H9 (cell line): ENCODE data around the gene USP22. TPM values are rescaled to one million over a fixed set of nuclear protein-coding genes. Genes with fewer than 3 reads are reported as not detected.

ENCODE experiments used
- DNase-seq: peaks from one replicate; pipeline ENCODE4 v3.0.0-alpha.2; 2017
- H2AFZ ChIP-seq: one replicate; pipeline ENCODE4 v1.6.1; 2013; ENCODE audit warnings: mild to moderate bottlenecking, low read length, control low read depth, moderate library complexity
- H2AK5ac ChIP-seq: 2 replicates; pipeline ENCODE4 v1.6.1; 2013; ENCODE audit warnings: low read length, control low read depth, mixed read lengths; ENCODE audit not compliant: insufficient read length
- H2BK120ac ChIP-seq: one replicate; pipeline ENCODE4 v1.6.1; 2013; ENCODE audit warnings: low read depth, mild to moderate bottlenecking, low read length, control low read depth, inconsistent platforms; ENCODE audit not compliant: poor library complexity, severe bottlenecking
- H2BK12ac ChIP-seq: 2 replicates; pipeline ENCODE4 v1.6.1; 2013; ENCODE audit warnings: low read length, control low read depth, mixed read lengths, low read depth; ENCODE audit not compliant: insufficient read length
- H2BK15ac ChIP-seq: 2 replicates; pipeline ENCODE4 v1.6.1; 2013; ENCODE audit warnings: low read depth, low read length, control low read depth
- H2BK20ac ChIP-seq: one replicate; pipeline ENCODE4 v1.6.1; 2013; ENCODE audit warnings: low read depth, mild to moderate bottlenecking, low read length, control low read depth, inconsistent platforms; ENCODE audit not compliant: poor library complexity, severe bottlenecking
- H2BK5ac ChIP-seq: 2 replicates; pipeline ENCODE4 v1.6.1; 2013; ENCODE audit warnings: low read length, control low read depth, mixed read lengths; ENCODE audit not compliant: insufficient read length
- H3K14ac ChIP-seq: 2 replicates; pipeline ENCODE4 v1.6.1; 2013; ENCODE audit warnings: low read length, control low read depth; ENCODE audit not compliant: insufficient read depth
- H3K18ac ChIP-seq: 2 replicates; pipeline ENCODE4 v1.6.1; 2013; ENCODE audit warnings: low read depth, mild to moderate bottlenecking, mixed read lengths, low read length, control low read depth; ENCODE audit not compliant: insufficient read length
- H3K23ac ChIP-seq: 2 replicates; pipeline ENCODE4 v1.6.1; 2013; ENCODE audit warnings: low read length, control low read depth, mixed read lengths, low read depth; ENCODE audit not compliant: insufficient read length
- H3K23me2 ChIP-seq: 2 replicates; pipeline ENCODE4 v1.6.1; 2013; ENCODE audit warnings: low read depth, mild to moderate bottlenecking, mixed read lengths, low read length, control low read depth; ENCODE audit not compliant: insufficient read length, poor library complexity, severe bottlenecking
- H3K27ac ChIP-seq: 2 replicates; pipeline ENCODE4 v1.5.1; 2013; ENCODE audit warnings: low read length, control low read depth, mixed read lengths, low read depth; ENCODE audit not compliant: insufficient read length
- H3K27me3 ChIP-seq: 2 replicates; pipeline ENCODE4 v1.6.1; 2013; ENCODE audit warnings: low read length, control low read depth, inconsistent platforms; ENCODE audit not compliant: insufficient read depth
- H3K4ac ChIP-seq: 2 replicates; pipeline ENCODE4 v1.6.1; 2013; ENCODE audit warnings: low read depth, mild to moderate bottlenecking, control low read depth, inconsistent platforms, low read length, moderate library complexity
- H3K4me1 ChIP-seq: 2 replicates; pipeline ENCODE4 v1.6.1; 2013; ENCODE audit warnings: low read length, control low read depth, inconsistent platforms; ENCODE audit not compliant: insufficient read depth
- H3K4me2 ChIP-seq: 2 replicates; pipeline ENCODE4 v1.6.1; 2013; ENCODE audit warnings: low read length, control low read depth, mixed read lengths; ENCODE audit not compliant: insufficient read length, insufficient read depth
- H3K56ac ChIP-seq: 2 replicates; pipeline ENCODE4 v1.6.1; 2013; ENCODE audit warnings: low read depth, mild to moderate bottlenecking, mixed read lengths, low read length, control low read depth; ENCODE audit not compliant: insufficient read length
- H3K79me1 ChIP-seq: 2 replicates; pipeline ENCODE4 v1.6.1; 2013; ENCODE audit warnings: low read depth, mild to moderate bottlenecking, moderate library complexity, low read length, control low read depth, inconsistent platforms; ENCODE audit not compliant: insufficient read depth, poor library complexity, severe bottlenecking
- H3K79me2 ChIP-seq: 2 replicates; pipeline ENCODE4 v1.6.1; 2013; ENCODE audit warnings: low read length, control low read depth, inconsistent platforms; ENCODE audit not compliant: insufficient read depth
- H3K9ac ChIP-seq: 2 replicates; pipeline ENCODE4 v1.6.1; 2013; ENCODE audit warnings: low read length, control low read depth, mixed read lengths; ENCODE audit not compliant: insufficient read length; ENCODE audit errors: extremely low read depth
- H3K9me3 ChIP-seq: one replicate; pipeline ENCODE4 v1.6.1; 2013; ENCODE audit warnings: low read depth, low read length, inconsistent platforms; ENCODE audit not compliant: control insufficient read depth
- H3T11ph ChIP-seq: one replicate; pipeline ENCODE4 v1.6.1; 2013; ENCODE audit warnings: mild to moderate bottlenecking, low read length, control low read depth, inconsistent platforms
- H4K20me1 ChIP-seq: one replicate; pipeline ENCODE4 v1.6.1; 2013; ENCODE audit not compliant: control insufficient read depth, insufficient read length, insufficient read depth
- H4K5ac ChIP-seq: 2 replicates; pipeline ENCODE4 v1.6.1; 2013; ENCODE audit warnings: low read depth, mild to moderate bottlenecking, mixed read lengths, low read length, control low read depth; ENCODE audit not compliant: insufficient read length
- H4K8ac ChIP-seq: replicated peaks from 2 replicates; pipeline ENCODE4 v1.6.1; 2013; ENCODE audit warnings: low read length, control low read depth, mixed read lengths, low read depth; ENCODE audit not compliant: insufficient read length
- H4K91ac ChIP-seq: 2 replicates; pipeline ENCODE4 v1.6.1; 2013; ENCODE audit warnings: low read depth, mild to moderate bottlenecking, moderate library complexity, mixed read lengths, low read length, control low read depth; ENCODE audit not compliant: insufficient read length
- H3K27ac Mint-ChIP-seq, 3 experiments: 2 replicates in 2 of 3; 3 replicates in 1 of 3; pipeline ENCODE4 v1.8.0; 2020 to 2021; ENCODE audit warnings: mixed read lengths in 3 of 3, mild to moderate bottlenecking in 1 of 3, moderate library complexity in 1 of 3
- H3K27me3 Mint-ChIP-seq: 2 replicates; pipeline ENCODE4 v1.8.0; 2021; ENCODE audit warnings: low read depth, mild to moderate bottlenecking, moderate library complexity, mixed read lengths
- H3K36me3 Mint-ChIP-seq, 3 experiments: 2 replicates in 2 of 3; 3 replicates in 1 of 3; pipeline ENCODE4 v1.8.0; 2020 to 2021; ENCODE audit warnings: low read depth in 3 of 3, mixed read lengths in 3 of 3; ENCODE audit not compliant: insufficient read depth in 1 of 3
- H3K4me1 Mint-ChIP-seq, 2 experiments: 2 replicates each; pipeline ENCODE4 v1.8.0; 2020; ENCODE audit warnings: mixed read lengths in 2 of 2
- H3K4me3 Mint-ChIP-seq, 2 experiments: 2 replicates in 1 of 2; 3 replicates in 1 of 2; pipeline ENCODE4 v1.8.0; 2020 to 2021; ENCODE audit warnings: mild to moderate bottlenecking in 2 of 2, mixed read lengths in 2 of 2, moderate library complexity in 1 of 2
- H3K9me3 Mint-ChIP-seq, 2 experiments: 2 replicates in 1 of 2; 3 replicates in 1 of 2; pipeline ENCODE4 v1.8.0; 2020; ENCODE audit warnings: mild to moderate bottlenecking in 2 of 2, mixed read lengths in 2 of 2, moderate library complexity in 1 of 2
- CTCF ChIP-seq: fragments of 200-600 bp; sonication (generic); conservative IDR thresholded peaks from 3 replicates; pipeline ENCODE4 v1.8.0; 2021; ENCODE audit warnings: antibody characterized with exemption, mild to moderate bottlenecking
- WGBS: extraction: QIAGEN DNeasy Blood & Tissue Kit; methylation state at CpG from one replicate; pipeline ENCODE4 v1.1.7; 2013; ENCODE audit warnings: missing lambda C conversion rate, low lambda C conversion rate, mixed read lengths; ENCODE audit not compliant: insufficient read length; ENCODE audit errors: extremely low coverage; 5-methylcytosine and 5-hydroxymethylcytosine counted together
- total RNA-seq: library from RNA; stranded (reverse); gene quantifications from 2 replicates; pipeline ENCODE4 v1.2.1, GENCODE V29; 2021

The USP22 gene
- total RNA-seq, 1 experiment from 2014 or later: 345 TPM

GRCh38 chr17:21072745-21073197 lies 30.0 kb upstream of the USP22 start:
- H2BK5ac ChIP-seq: no peak overlapping the region
- H3K27me3 ChIP-seq: no peaks in the 10 kb centered on the region
- no peak overlapping the region for H3K9ac ChIP-seq
- H3K18ac ChIP-seq: no peak overlapping the region
- no peak overlapping the region for H3K23ac ChIP-seq
- no peaks in the 10 kb centered on the region for H3K27me3 Mint-ChIP-seq
- H3K14ac ChIP-seq: no peak overlapping the region
- H3K4me1 ChIP-seq: no peaks in the 10 kb centered on the region
- no peaks in the 10 kb centered on the region for H3K9me3 ChIP-seq
- H4K8ac ChIP-seq: no peak overlapping the region
- no peaks in the 10 kb centered on the region for H4K20me1 ChIP-seq
- no peaks in the 10 kb centered on the region for H3K36me3 Mint-ChIP-seq
- H3K23me2 ChIP-seq: no peaks in the 10 kb centered on the region
- H2AFZ ChIP-seq: no peak overlapping the region
- no peak overlapping the region for H3K56ac ChIP-seq
- no peak overlapping the region for H2AK5ac ChIP-seq
- no peaks in the 10 kb centered on the region for H3K79me2 ChIP-seq
- no peaks in the 10 kb centered on the region for H3K9me3 Mint-ChIP-seq
- no peak for TF ChIP-seq CTCF
- no peak overlapping the region for H2BK20ac ChIP-seq
- no peak overlapping the region for H2BK120ac ChIP-seq
- no peak overlapping the region for H4K91ac ChIP-seq
- H3K4ac ChIP-seq: no peak overlapping the region
- no peak for DNase-seq
- no peak overlapping the region for H3T11ph ChIP-seq
- WGBS: no CpG with 5 or more reads among the region's 11 CpGs
- H3K4me1 Mint-ChIP-seq: peaks cover 18 to 21% of the 10 kb centered on the region in 2 experiments
- H3K79me1 ChIP-seq: no peaks in the 10 kb centered on the region
- no peak overlapping the region for H3K4me3 Mint-ChIP-seq
- no peak overlapping the region for H4K5ac ChIP-seq
- H2BK12ac ChIP-seq: no peak overlapping the region
- H3K27ac Mint-ChIP-seq: peak overlapping the region in 1 of 3 experiments; percentile 40; a peak in 1 of 7 replicates
- no peak overlapping the region for H2BK15ac ChIP-seq
- no peak overlapping the region for H3K27ac ChIP-seq
- no peak overlapping the region for H3K4me2 ChIP-seq
